Liver (tissue), 9 donors: ENCODE measurements around the gene EXOC4. TPM values are rescaled to one million over a fixed set of nuclear protein-coding genes. Genes with fewer than 3 reads are reported as not detected.

Experiments used
- DNase-seq: peaks from one replicate; pipeline ENCODE4 v3.0.0-alpha.2; 2017; ENCODE audit warnings: low spot score
- H3K27ac ChIP-seq, 2 donors: one replicate each; pipeline ENCODE4 v1.7.0; 2013; ENCODE audit warnings: inconsistent platforms in 2 of 2, low read length in 2 of 2, control low read depth in 1 of 2, low read depth in 1 of 2, mild to moderate bottlenecking in 1 of 2
- H3K27me3 ChIP-seq, 4 donors: one replicate each; pipeline versions ENCODE4 v1.6.1 to v1.7.0; 2013; ENCODE audit warnings: low read length in 3 of 4, inconsistent platforms in 1 of 4, mild to moderate bottlenecking in 1 of 4, moderate library complexity in 1 of 4; ENCODE audit not compliant: control insufficient read depth in 4 of 4, insufficient read depth in 4 of 4
- H3K36me3 ChIP-seq, 4 donors: one replicate each; pipeline versions ENCODE4 v1.6.1 to v1.7.0; 2013; ENCODE audit warnings: low read length in 3 of 4, mild to moderate bottlenecking in 3 of 4, low read depth in 1 of 4, moderate library complexity in 1 of 4; ENCODE audit not compliant: control insufficient read depth in 4 of 4, insufficient read depth in 3 of 4
- H3K4me1 ChIP-seq, 4 donors: one replicate each; pipeline versions ENCODE4 v1.6.1 to v1.7.0; 2013; ENCODE audit warnings: low read length in 3 of 4, mild to moderate bottlenecking in 3 of 4, moderate library complexity in 1 of 4; ENCODE audit not compliant: control insufficient read depth in 4 of 4, insufficient read depth in 4 of 4
- H3K4me3 ChIP-seq, 3 donors: one replicate each; pipeline versions ENCODE4 v1.6.1 to v1.7.0; 2013; ENCODE audit warnings: low read length in 3 of 3, control low read depth in 1 of 3, low read depth in 1 of 3, mild to moderate bottlenecking in 1 of 3
- H3K9ac ChIP-seq, 2 donors: one replicate each; pipeline ENCODE4 v1.7.0; 2013; ENCODE audit warnings: low read length in 2 of 2, mild to moderate bottlenecking in 2 of 2, moderate library complexity in 2 of 2, control low read depth in 1 of 2, low read depth in 1 of 2
- H3K9me3 ChIP-seq, 4 donors: one replicate each; pipeline versions ENCODE4 v1.6.1 to v1.7.0; 2013; ENCODE audit warnings: low read length in 3 of 4; ENCODE audit not compliant: control insufficient read depth in 4 of 4
- CTCF ChIP-seq: fragments of 150-350 bp; IDR thresholded peaks from 2 replicates; pipeline ENCODE4 v1.5.1; 2017; ENCODE audit warnings: improper control_type of control experiment, low read depth, low read length; ENCODE audit not compliant: missing input control
- EGR1 ChIP-seq, 2 donors: IDR thresholded peaks; 2 replicates each; pipeline ENCODE4 v1.6.1; 2016 to 2018; ENCODE audit warnings: antibody characterized with exemption in 2 of 2, low read depth in 2 of 2
- FOXA1 ChIP-seq: IDR thresholded peaks from 2 replicates; pipeline ENCODE4 v1.6.1; 2016; ENCODE audit warnings: antibody characterized with exemption
- FOXA2 ChIP-seq: IDR thresholded peaks from 2 replicates; pipeline ENCODE4 v1.6.1; 2016; ENCODE audit warnings: antibody characterized with exemption
- GABPA ChIP-seq, 2 donors: IDR thresholded peaks in 1 of 2; conservative IDR thresholded peaks in 1 of 2; 2 replicates each; pipeline ENCODE4 v1.6.1; 2016; ENCODE audit warnings: antibody characterized with exemption in 2 of 2, mild to moderate bottlenecking in 1 of 2, moderate library complexity in 1 of 2
- HNF4A ChIP-seq, 2 donors: conservative IDR thresholded peaks; 2 replicates each; pipeline ENCODE4 v1.6.1; 2016; ENCODE audit warnings: antibody characterized with exemption in 2 of 2, mild to moderate bottlenecking in 2 of 2
- HNF4G ChIP-seq: IDR thresholded peaks from 2 replicates; pipeline ENCODE4 v1.6.1; 2016; ENCODE audit warnings: antibody characterized with exemption
- JUND ChIP-seq, 2 donors: IDR thresholded peaks; 2 replicates each; pipeline ENCODE4 v1.6.1; 2016; ENCODE audit warnings: antibody characterized with exemption in 2 of 2
- MAX ChIP-seq: IDR thresholded peaks from 2 replicates; pipeline ENCODE4 v1.6.1; 2016; ENCODE audit warnings: antibody characterized with exemption
- NR2F2 ChIP-seq: IDR thresholded peaks from 2 replicates; pipeline ENCODE4 v1.6.1; 2016; ENCODE audit warnings: antibody characterized with exemption
- RAD21 ChIP-seq, 2 donors: IDR thresholded peaks; 2 replicates each; pipeline ENCODE4 v1.6.1; 2016; ENCODE audit warnings: antibody characterized with exemption in 2 of 2, mild to moderate bottlenecking in 2 of 2
- REST ChIP-seq: IDR thresholded peaks from 2 replicates; pipeline ENCODE4 v1.6.1; 2016; ENCODE audit warnings: antibody characterized with exemption, mild to moderate bottlenecking
- RXRA ChIP-seq, 2 donors: IDR thresholded peaks; 2 replicates each; pipeline ENCODE4 v1.6.1; 2017 to 2018; ENCODE audit warnings: antibody characterized with exemption in 2 of 2, mild to moderate bottlenecking in 1 of 2
- SP1 ChIP-seq: IDR thresholded peaks from 2 replicates; pipeline ENCODE4 v1.6.1; 2018; ENCODE audit warnings: antibody characterized with exemption, mild to moderate bottlenecking
- TAF1 ChIP-seq: conservative IDR thresholded peaks from 2 replicates; pipeline ENCODE4 v1.6.1; 2016; ENCODE audit warnings: antibody characterized with exemption, mild to moderate bottlenecking
- YY1 ChIP-seq: IDR thresholded peaks from 2 replicates; pipeline ENCODE4 v1.6.1; 2016; ENCODE audit warnings: antibody characterized with exemption, mild to moderate bottlenecking
- ZBTB33 ChIP-seq: IDR thresholded peaks from 2 replicates; pipeline ENCODE4 v1.6.1; 2016; ENCODE audit warnings: antibody characterized with exemption
- WGBS: extraction: QIAGEN DNeasy Blood & Tissue Kit; methylation state at CpG from one replicate; pipeline ENCODE4 v1.1.7; 2013; 5-methylcytosine and 5-hydroxymethylcytosine counted together
- polyA plus RNA-seq, 2 donors: library from polyadenylated mRNA; stranded (reverse) in 1 of 2; unstranded in 1 of 2; fragments of 200-250 nt in 1 of 2; fragments of >200 nt in 1 of 2; fragmentation: Nextera tagmentation in 1 of 2; extraction: Ambion mirVana in 1 of 2; gene quantifications; one replicate each; pipeline versions ENCODE4 v1.2.1 to v1.2.3, GENCODE V29; 2013 to 2015
- total RNA-seq, 2 donors: library from RNA; depleted of rRNA; stranded (reverse); fragments of >200 nt; gene quantifications; one replicate each; pipeline ENCODE4 v1.2.3, GENCODE V29; 2014
- TF ChIP-seq, protein P1 (sequence below): IDR thresholded peaks from 2 replicates; pipeline ENCODE4 v1.6.1; 2016; ENCODE audit warnings: antibody characterized with exemption
- donor health status: healthy.
- donor health status: healthy.
- donor health status: healthy.
- donor health status: healthy.
- donor health status: healthy.

Gene EXOC4
- total and polyA plus RNA-seq, 4 donors = 9.5 to 55.9 (median 23.6) TPM

DNA sequence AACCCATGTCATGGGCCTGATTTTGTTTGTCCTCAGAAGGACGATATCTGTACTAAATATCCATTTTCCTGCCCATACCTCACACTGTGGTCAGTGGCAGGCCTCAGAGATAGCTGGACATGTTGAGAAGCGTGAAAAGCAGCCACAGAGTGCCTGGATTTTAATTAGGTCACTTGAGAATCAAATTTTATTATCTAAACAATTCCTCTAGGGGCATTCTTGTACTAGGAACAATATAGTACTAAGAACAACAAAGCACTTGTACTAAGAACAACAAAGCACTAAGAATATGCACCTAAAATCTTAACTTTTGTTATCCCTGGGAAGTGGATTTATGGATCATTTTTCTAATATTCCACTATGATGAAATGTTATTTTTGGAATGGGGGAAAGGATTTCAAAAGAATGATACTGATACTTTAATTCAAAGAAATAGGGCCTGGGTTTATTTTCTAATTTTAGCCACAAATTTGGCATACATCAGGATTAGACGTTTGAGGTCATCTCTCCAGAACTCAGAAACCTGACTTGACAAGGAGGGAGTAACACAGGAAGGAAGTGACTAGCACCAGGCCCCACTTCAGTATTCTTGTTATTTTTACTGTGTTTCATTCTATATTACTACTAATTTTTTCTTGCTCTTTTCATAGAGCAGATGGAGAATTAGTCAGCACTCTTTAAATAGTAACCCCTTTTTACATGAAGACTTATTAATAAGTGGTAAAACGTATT lies 112.2 kb downstream of the EXOC4 start:
- 75% methylated on average over 4 of the region's 4 CpGs for WGBS
- H3K4me3 ChIP-seq = no peak overlapping the region
- no peaks in the 10 kb centered on the region for H3K27me3 ChIP-seq
- no peaks in the 10 kb centered on the region for H3K9me3 ChIP-seq
- no peaks in the 10 kb centered on the region for H3K36me3 ChIP-seq
- no peaks in the 10 kb centered on the region for H3K4me1 ChIP-seq
- no peak overlapping the region for H3K27ac ChIP-seq
- H3K9ac ChIP-seq = no peak overlapping the region
- no peak for DNase-seq
- TF ChIP-seq GABPA (IDR thresholded peaks at IDR 0.05 in 1 of 2, conservative IDR thresholded peaks at IDR 0.05 in 1 of 2) (no peak), NR2F2 (no peak), MAX (no peak), RXRA (IDR thresholded peaks at IDR 0.05) (no peak)

GRCh38 chr7:133365917-133366316 lies 113.0 kb downstream of the EXOC4 start:
- H3K27me3 ChIP-seq = no peaks in the 10 kb centered on the region
- no peak overlapping the region for H3K4me3 ChIP-seq
- H3K4me1 ChIP-seq = no peaks in the 10 kb centered on the region
- no peak overlapping the region for H3K9ac ChIP-seq
- H3K27ac ChIP-seq = no peak overlapping the region
- TF ChIP-seq NR2F2 (no peak), SP1 (no peak), FOXA2 (no peak), HNF4A (conservative IDR thresholded peaks at IDR 0.05) (no peak)
- TF ChIP-seq, protein P1, sequence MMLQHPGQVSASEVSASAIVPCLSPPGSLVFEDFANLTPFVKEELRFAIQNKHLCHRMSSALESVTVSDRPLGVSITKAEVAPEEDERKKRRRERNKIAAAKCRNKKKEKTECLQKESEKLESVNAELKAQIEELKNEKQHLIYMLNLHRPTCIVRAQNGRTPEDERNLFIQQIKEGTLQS = no peak
- DNase-seq = no peak
- H3K9me3 ChIP-seq = no peaks in the 10 kb centered on the region
- 82% methylated on average over 3 of the region's 3 CpGs for WGBS
- H3K36me3 ChIP-seq = no peaks in the 10 kb centered on the region

- TF ChIP-seq GABPA (IDR thresholded peaks at IDR 0.05 in 1 of 2, conservative IDR thresholded peaks at IDR 0.05 in 1 of 2) (no peak), FOXA2 (no peak), RXRA (IDR thresholded peaks at IDR 0.05) (no peak), YY1 (no peak), REST (no peak), CTCF (no peak), RAD21 (IDR thresholded peaks at IDR 0.05) (no peak), EGR1 (IDR thresholded peaks at IDR 0.05; ENCODE audit: low read depth in 2 of 2) (no peak), JUND (IDR thresholded peaks at IDR 0.05) (no peak), NR2F2 (no peak), MAX (no peak), ZBTB33 (no peak), HNF4A (conservative IDR thresholded peaks at IDR 0.05) (no peak), SP1 (no peak), HNF4G (no peak), TAF1 (no peak), FOXA1 (no peak)
- TF ChIP-seq, protein P1 = no peak
These were observed 114.7 kb downstream of the EXOC4 start for GRCh38 chr7:133367561-133367960.

More at GRCh38 chr7:133367561-133367960, 114.7 kb downstream of the EXOC4 start:
- no peak overlapping the region for H3K4me3 ChIP-seq
- H3K27ac ChIP-seq = no peak overlapping the region
- no peaks in the 10 kb centered on the region for H3K4me1 ChIP-seq
- DNase-seq = no peak
- H3K9ac ChIP-seq = no peak overlapping the region
- no peaks in the 10 kb centered on the region for H3K9me3 ChIP-seq
- no peaks in the 10 kb centered on the region for H3K27me3 ChIP-seq
- H3K36me3 ChIP-seq = no peaks in the 10 kb centered on the region
- WGBS = 79% methylated on average over 3 of the region's 3 CpGs
